ENCODE data around the gene MYT1.

- TF ChIP-seq CTCF (IDR thresholded peaks at IDR 0.05), result no peak
- no peak for TF ChIP-seq POLR2A (IDR thresholded peaks at IDR 0.05)
Measured at GRCh38 chr20:64207641-64208590, 43.7 kb downstream of the MYT1 start.
